NCI-H460 (cell line): ENCODE data around the gene TNP2. TPM values are rescaled to one million over a fixed set of nuclear protein-coding genes. Genes with fewer than 3 reads are reported as not detected.

Source experiments
- DNase-seq: peaks from one replicate; pipeline ENCODE4 v3.0.0-alpha.2; 2016; ENCODE audit warnings: low read depth; ENCODE audit errors: extremely low read depth
- total RNA-seq: library from RNA; depleted of rRNA; stranded (reverse); fragments of >200 nt; shearing (Covaris generic); gene quantifications from 2 replicates; pipeline ENCODE4 v1.2.3, GENCODE V29; 2014

TNP2 gene
- total RNA-seq, 1 experiment from 2014 or later: not detected

- no peak for DNase-seq
These were observed 23.8 kb downstream of the TNP2 start for GRCh38 chr16:11245222-11245737.

DNA sequence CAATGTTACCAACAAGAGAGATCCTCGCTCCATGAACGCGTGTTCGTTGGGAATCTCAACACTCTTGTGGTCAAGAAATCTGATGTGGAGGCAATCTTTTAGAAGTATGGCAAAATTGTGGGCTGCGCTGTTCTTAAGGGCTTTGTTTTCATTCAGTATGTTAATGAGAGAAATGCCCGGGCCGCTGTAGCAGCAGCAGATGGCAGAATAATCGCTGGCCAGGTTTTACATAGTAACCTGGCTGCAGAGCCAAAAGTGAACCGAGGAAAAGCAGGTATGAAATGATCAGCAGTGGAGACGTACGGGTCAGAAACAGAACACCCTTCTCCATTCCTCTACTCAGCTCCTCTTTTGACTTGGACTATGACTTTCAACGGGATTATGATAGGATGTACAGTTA is 26.5 kb downstream of the TNP2 start:
- DNase-seq: no peak

- DNase-seq: no peak
These were observed 27.5 kb downstream of the TNP2 start for GRCh38 chr16:11241480-11242204.

GRCh38 chr16:11240636-11241473 is 28.3 kb downstream of the TNP2 start:
- DNase-seq: no peak

GRCh38 chr16:11239644-11240632 is 29.2 kb downstream of the TNP2 start:
- DNase-seq: no peak

- no peak for DNase-seq
These were observed 30.6 kb downstream of the TNP2 start for GRCh38 chr16:11238272-11239202.

DNA sequence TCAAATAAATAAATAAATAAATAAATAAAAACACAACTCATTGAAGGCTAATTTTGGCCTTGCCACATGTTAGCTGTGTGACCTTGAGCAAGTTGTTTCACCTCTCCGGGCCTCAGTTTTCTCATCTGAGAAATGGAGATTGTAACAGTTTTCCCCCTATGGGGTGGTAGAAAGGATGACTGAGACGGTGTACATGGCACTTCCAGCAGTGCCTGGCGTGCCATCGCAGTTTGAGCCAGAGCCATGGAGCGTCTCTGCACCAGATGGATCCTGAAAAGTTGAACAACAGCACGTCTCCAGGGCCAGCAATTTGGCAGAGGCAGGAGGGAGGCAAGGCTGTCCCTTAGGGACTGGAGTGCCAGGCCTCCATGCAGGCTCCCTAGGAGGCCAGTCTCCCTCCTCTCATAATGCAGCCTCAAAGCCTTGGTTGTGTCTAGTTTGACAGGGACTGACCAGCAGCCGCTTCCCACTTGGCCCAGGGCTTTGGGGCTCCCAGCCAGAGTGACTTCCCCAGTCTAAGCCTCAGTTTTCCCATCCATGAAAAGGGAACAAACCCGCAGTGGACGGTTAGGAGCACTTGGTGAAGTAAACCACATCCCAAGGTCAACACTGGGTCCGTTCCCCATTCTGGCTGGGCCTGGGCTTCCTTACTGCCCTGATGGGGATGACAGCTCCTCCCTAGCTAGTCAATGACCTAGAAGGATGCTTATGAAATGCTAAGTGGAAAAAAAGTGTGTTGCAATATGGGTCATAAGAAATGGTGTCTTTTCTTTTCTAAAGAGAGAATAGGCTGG is 32.5 kb downstream of the TNP2 start:
- no peak for DNase-seq

- no peak for DNase-seq
These were observed 33.5 kb downstream of the TNP2 start for GRCh38 chr16:11235703-11235991.

- DNase-seq: no peak
These were observed 34.0 kb downstream of the TNP2 start for GRCh38 chr16:11234884-11235702.

GRCh38 chr16:11233727-11234376 is 35.3 kb downstream of the TNP2 start:
- no peak for DNase-seq

- DNase-seq: no peak
These were observed 36.0 kb downstream of the TNP2 start for GRCh38 chr16:11232852-11233726.

- no peak for DNase-seq
These were observed 36.7 kb downstream of the TNP2 start for GRCh38 chr16:11232302-11232851.

GRCh38 chr16:11231367-11231970 is 37.7 kb downstream of the TNP2 start:
- DNase-seq: no peak

- no peak for DNase-seq
These were observed 39.2 kb downstream of the TNP2 start for GRCh38 chr16:11229906-11230305.

GRCh38 chr16:11229432-11229831 is 39.7 kb downstream of the TNP2 start:
- no peak for DNase-seq
